K562 (cell line): ENCODE results near the gene RBM17. TPM values are rescaled to one million over a fixed set of nuclear protein-coding genes. Genes with fewer than 3 reads are reported as not detected.

Source experiments
- ATAC-seq: fragments of 200-7000 bp; cut with Tn5 transposase; 3 replicates; pipeline ENCODE4 v1.9.1; 2020; ENCODE audit warnings: moderate library complexity
- BruUV-seq: library from RNA; stranded (reverse); fragments of 400-500 nt; replicated peaks from 2 replicates; lab custom pipeline; 2021; lab: Mats Ljungman, UMichigan
- CTCF ChIA-PET: fragments of 300-600 bp; formaldehyde crosslinking; extraction: SDS; loops from one replicate; lab custom pipeline; 2021; ENCODE audit warnings: low intra/inter-chr PET ratio; lab: Yijun Ruan, JAX
- POLR2A ChIA-PET: fragments of 300-600, 350-650 bp; sonication (Branson Sonifier 250); formaldehyde crosslinking; extraction: SDS; loops from one replicate; lab custom pipeline; 2021; ENCODE audit warnings: antibody characterized with exemption, inconsistent platforms; lab: Yijun Ruan, JAX
- DNase-seq, 4 experiments: peaks; one replicate each; pipeline versions ENCODE4 v3.0.0 to v3.0.0-alpha.2; 2011 to 2018; ENCODE audit warnings: low spot score in 3 of 4, mixed read lengths in 3 of 4; ENCODE audit errors: extremely low read depth in 1 of 4
- FAIRE-seq: peaks from 2 replicates; lab custom pipeline; 2011; peaks lifted over from hg19 to GRCh38; lab: Jason Lieb, UNC
- H2AFZ ChIP-seq: 2 replicates; pipeline ENCODE4 v1.6.0; 2011; ENCODE audit warnings: low read depth, low read length, control low read depth, inconsistent platforms
- H3K27ac ChIP-seq: fragments of 200-600 bp; 3 replicates; pipeline ENCODE4 v1.8.0; 2011; ENCODE audit warnings: low read depth, mild to moderate bottlenecking, control low read depth, inconsistent platforms, low read length, moderate library complexity, mixed read lengths; ENCODE audit errors: extremely low read depth
- H3K27me3 ChIP-seq, 2 experiments: fragments of 300-600 bp in 1 of 2; 2 replicates in 1 of 2; 3 replicates in 1 of 2; pipeline versions ENCODE4 v1.6.0 to v1.8.0; 2011; ENCODE audit warnings: inconsistent platforms in 2 of 2, low read length in 2 of 2, mild to moderate bottlenecking in 1 of 2, mixed read lengths in 1 of 2, moderate library complexity in 1 of 2; ENCODE audit not compliant: control insufficient read depth in 2 of 2, insufficient read depth in 2 of 2
- H3K36me3 ChIP-seq: fragments of 300-600 bp; 3 replicates; pipeline ENCODE4 v1.8.0; 2011; ENCODE audit warnings: mild to moderate bottlenecking, low read length, inconsistent platforms; ENCODE audit not compliant: control insufficient read depth, insufficient read depth
- H3K4me1 ChIP-seq, 2 experiments: fragments of 200-600 bp in 1 of 2; replicated peaks in 1 of 2; 2 replicates in 1 of 2; 3 replicates in 1 of 2; pipeline versions ENCODE4 v1.5.1 to v1.8.0; 2011; ENCODE audit warnings: inconsistent platforms in 2 of 2, low read length in 2 of 2, mild to moderate bottlenecking in 1 of 2, mixed read lengths in 1 of 2, moderate library complexity in 1 of 2; ENCODE audit not compliant: control insufficient read depth in 2 of 2, insufficient read depth in 2 of 2
- H3K4me2 ChIP-seq: 2 replicates; pipeline ENCODE4 v1.6.1; 2011; ENCODE audit warnings: low read length, control low read depth, inconsistent platforms, mixed read lengths; ENCODE audit not compliant: insufficient read depth
- H3K4me3 ChIP-seq: fragments of 200-600 bp; sonication (generic), shearing (Covaris generic); 2 replicates; pipeline ENCODE4 v1.5.1; 2016; ENCODE audit warnings: control low read depth, inconsistent platforms
- H3K79me2 ChIP-seq: fragments of 200-600 bp; 3 replicates; pipeline ENCODE4 v1.8.0; 2011; ENCODE audit warnings: low read length, inconsistent platforms; ENCODE audit not compliant: control insufficient read depth, insufficient read depth
- H3K9ac ChIP-seq, 2 experiments: 2 replicates each; pipeline versions ENCODE4 v1.6.0 to v1.6.1; 2011; ENCODE audit warnings: low read depth in 2 of 2, low read length in 2 of 2, control low read depth in 1 of 2, inconsistent platforms in 1 of 2, mild to moderate bottlenecking in 1 of 2, mixed read lengths in 1 of 2; ENCODE audit not compliant: insufficient read depth in 1 of 2
- H3K9me1 ChIP-seq: one replicate; pipeline ENCODE4 v1.6.0; 2011; ENCODE audit warnings: inconsistent platforms, mild to moderate bottlenecking, low read length, moderate library complexity; ENCODE audit not compliant: control insufficient read depth, insufficient read depth
- H3K9me3 ChIP-seq: replicated peaks from 2 replicates; pipeline ENCODE4 v1.5.1; 2011; ENCODE audit warnings: low read depth, low read length, inconsistent platforms; ENCODE audit not compliant: control insufficient read depth, insufficient read depth
- H4K20me1 ChIP-seq: replicated peaks from 2 replicates; pipeline ENCODE4 v1.6.1; 2011; ENCODE audit warnings: low read length, inconsistent platforms, mixed read lengths; ENCODE audit not compliant: control insufficient read depth, insufficient read depth
- PTTG1 ChIP-seq: fragments of 450-650 bp; IDR thresholded peaks from 2 replicates; pipeline ENCODE4 v1.6.1; 2016; ENCODE audit warnings: low read depth, mild to moderate bottlenecking, missing genetic modification characterization, missing compliant biosample characterization
- RERE ChIP-seq: sonication (generic); formaldehyde crosslinking; IDR thresholded peaks from 2 replicates; pipeline ENCODE4 v1.8.0; 2023; ENCODE audit warnings: missing genetic modification reagents, mild to moderate bottlenecking, borderline replicate concordance
- RFX1 ChIP-seq: fragments of 450-650 bp; IDR thresholded peaks from 2 replicates; pipeline ENCODE4 v1.6.1; 2016; ENCODE audit warnings: mild to moderate bottlenecking, moderate library complexity
- SPI1 ChIP-seq: IDR thresholded peaks from 2 replicates; pipeline ENCODE4 v1.6.1; 2011; ENCODE audit warnings: low read depth, low read length, control low read depth, borderline replicate concordance
- TCF3 ChIP-seq: sonication (generic); formaldehyde crosslinking; IDR thresholded peaks from 2 replicates; pipeline ENCODE4 v1.4.0; 2020; ENCODE audit warnings: mild to moderate bottlenecking, missing genetic modification reagents
- TSC22D4 ChIP-seq: fragments of 450-650 bp; IDR thresholded peaks from 2 replicates; pipeline ENCODE4 v1.6.1; 2016; ENCODE audit warnings: missing genetic modification characterization, missing biosample characterization, control low read depth
- ZNF143 ChIP-seq: sonication (generic); formaldehyde crosslinking; IDR thresholded peaks from 2 replicates; pipeline ENCODE4 v1.9.0; 2022; ENCODE audit warnings: mild to moderate bottlenecking, missing genetic modification reagents
- ZNF175 ChIP-seq: fragments of 200-800 bp; sonication (Bioruptor generic); IDR thresholded peaks from 2 replicates; pipeline ENCODE4 v1.6.1; 2016; ENCODE audit warnings: low read depth, mild to moderate bottlenecking, missing genetic modification characterization, missing compliant biosample characterization
- ZNF699 ChIP-seq: fragments of 250-450 bp; sonication (Bioruptor Pico); IDR thresholded peaks from 2 replicates; pipeline ENCODE4 v1.8.0; 2021; ENCODE audit warnings: mild to moderate bottlenecking, moderate library complexity; ENCODE audit not compliant: insufficient replicate concordance
- WGBS: fragments of 100-300 bp; shearing (Covaris generic); methylation state at CpG from one replicate; pipeline ENCODE4 v1.1.6; 2016; ENCODE audit warnings: low coverage, mixed read lengths; ENCODE audit not compliant: insufficient coverage; ENCODE audit errors: missing lambda C conversion rate; 5-methylcytosine and 5-hydroxymethylcytosine counted together
- in situ Hi-C: fragments of 300-500 bp; cut with MboI; formaldehyde crosslinking; loops from 4 replicates; pipeline ENCODE4 v1.15.0; 2018; ENCODE audit warnings: inconsistent platforms, mixed read lengths
- intact Hi-C: fragments of 100-400 bp; cut with micrococcal nuclease; formaldehyde crosslinking; loops from 2 replicates; pipeline ENCODE4 v1.14.2; 2022
- polyA plus RNA-seq, 8 experiments: library from polyadenylated mRNA; depleted of rRNA in 4 of 8; stranded (reverse) in 5 of 8; unstranded in 3 of 8; fragments of >200 nt; fragmentation: Nextera tagmentation in 2 of 8; fragmentation: Illumina TruSeq in 1 of 8; extraction: Ambion mirVana in 2 of 8; extraction: Trizol in 1 of 8; gene quantifications; 2 replicates each; pipeline versions ENCODE4 v1.2.1 to v1.2.3, GENCODE V29; 2011 to 2014; ENCODE audit warnings: inconsistent platforms in 1 of 8, missing spikeins in 1 of 8
- total RNA-seq, 7 experiments: library from RNA; depleted of rRNA in 6 of 7; stranded (reverse); fragments of >200 nt in 6 of 7; fragmentation: Illumina TruSeq in 2 of 7; extraction: Trizol in 2 of 7; gene quantifications; 2 replicates each; pipeline versions ENCODE4 v1.2.1 to v1.2.3, GENCODE V29; 2011 to 2021; ENCODE audit warnings: low replicate concordance in 1 of 7

RBM17 gene
- total and polyA plus RNA-seq, 9 of the 15 experiments (the other 6 are each of a cell fraction or from before 2014, with no cell fraction given) = 23.6 to 217 (median 124) TPM

GRCh38 chr10:6123532-6123931 lies 34.7 kb downstream of the RBM17 start:
- BruUV-seq = no TSS peak

More at GRCh38 chr10:6123532-6123931, 34.7 kb downstream of the RBM17 start:
- POLR2A ChIA-PET = interaction anchor here (0.5 kb wide), 1 partner anchor 250 kb away, joined by 3 read pairs; no protein-coding TSS in a partner anchor
- Histone ChIP-seq H3K9me1 (no peaks in the 10 kb centered on the region), H3K4me3 (no peak overlapping the region), H3K79me2 (no peaks in the 10 kb centered on the region), H3K36me3 (no peaks in the 10 kb centered on the region), H3K27ac (no peak overlapping the region), H3K9me3 (no peaks in the 10 kb centered on the region), H3K9ac (no peak overlapping the region), H3K4me1 (peaks cover 7 to 8% of the 10 kb centered on the region in 2 experiments; a peak in 4 of 5 replicates), H3K4me2 (no peak overlapping the region), H3K27me3 (peaks cover 0 to 5% of the 10 kb centered on the region in 2 experiments; a peak in 1 of 5 replicates), H2AFZ (0 out of 2 replicates have a peak overlapping the region, but pooled peaks have one; percentile 22), H4K20me1 (no peaks in the 10 kb centered on the region)
- FAIRE-seq (no peak), ATAC-seq (0 out of 3 replicates have a peak, but pooled peaks have one; percentile 21), DNase-seq (no peak)
- CTCF ChIA-PET = no interaction called here
- TF ChIP-seq TSC22D4 (tag) = no peak
- peak; percentile 26; the same call in 1 of the 2 replicates for TF ChIP-seq RFX1
- TF ChIP-seq TCF3 (CRISPR knock-in tag) = no peak
- TF ChIP-seq SPI1 = peak; percentile 67; the same call in 1 of the 2 replicates
- no peak for TF ChIP-seq ZNF143 (CRISPR knock-in tag)
- TF ChIP-seq RERE = no peak
- no peak for TF ChIP-seq PTTG1 (tag)
- TF ChIP-seq ZNF699 (CRISPR knock-in tag) = no peak
- no peak for TF ChIP-seq ZNF175 (CRISPR knock-in tag)
- 33% methylated on average over 5 of the region's 5 CpGs for WGBS
- in situ Hi-C loops = loop anchor here (25.0 kb wide), 1 partner anchor 539 kb away; no protein-coding TSS in a partner anchor
- intact Hi-C loops = no loop called here
